ENCODE results near the gene LCT. TPM values are rescaled to one million over a fixed set of nuclear protein-coding genes. Genes with fewer than 3 reads are reported as not detected.
"Not testable (repeated sequence)": the region's sequence is repeated elsewhere in the genome, so short reads cannot be mapped to it uniquely, and the experiment has no call there.

LCT gene
- polyA plus RNA-seq, 4 donors: 0.03 TPM; not detected in 3

DNA sequence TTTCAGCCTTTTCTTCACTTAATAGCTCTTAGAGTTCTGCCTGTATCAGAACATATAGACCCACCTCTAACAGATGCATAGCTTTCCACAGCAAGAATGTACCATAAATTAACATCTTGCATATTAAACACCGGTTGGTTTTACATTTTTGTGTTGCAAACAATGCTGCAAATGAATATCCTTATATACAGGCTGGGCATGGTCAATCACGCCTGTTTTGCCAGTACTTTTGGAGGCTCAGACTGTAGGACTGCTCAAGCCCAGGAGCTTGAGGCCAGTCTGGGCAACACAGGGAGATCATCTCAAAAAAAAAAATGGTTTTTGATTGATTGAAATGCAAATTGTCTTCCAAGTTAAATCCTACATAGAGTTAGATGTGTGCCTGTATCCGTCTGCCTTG lies 1.5 kb upstream of the LCT start:
- DNase-seq (ENCODE audit: low read depth in 4 of 4, low spot score in 3 of 4): no peak

DNA sequence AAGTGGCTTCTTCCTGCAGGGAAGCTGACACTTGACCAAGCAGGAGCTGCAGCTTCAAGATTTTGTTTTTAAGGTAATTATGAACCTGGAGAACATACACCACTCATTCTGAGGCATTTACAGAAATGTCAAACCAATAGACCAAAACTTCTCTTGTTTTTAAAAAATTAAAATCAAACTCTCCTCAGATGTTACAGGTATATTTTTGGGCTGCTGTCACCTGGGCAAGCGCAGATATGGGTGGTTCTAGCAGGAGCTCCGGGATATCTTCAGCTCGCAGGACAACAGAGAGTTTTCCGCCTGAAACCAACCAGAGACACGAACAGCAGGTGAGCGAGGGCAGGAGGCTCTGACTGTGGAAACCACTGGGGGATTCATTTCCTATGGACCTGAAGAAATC lies 4.1 kb downstream of the LCT start:
- no peak for DNase-seq (ENCODE audit: low read depth in 4 of 4, low spot score in 3 of 4)

DNA sequence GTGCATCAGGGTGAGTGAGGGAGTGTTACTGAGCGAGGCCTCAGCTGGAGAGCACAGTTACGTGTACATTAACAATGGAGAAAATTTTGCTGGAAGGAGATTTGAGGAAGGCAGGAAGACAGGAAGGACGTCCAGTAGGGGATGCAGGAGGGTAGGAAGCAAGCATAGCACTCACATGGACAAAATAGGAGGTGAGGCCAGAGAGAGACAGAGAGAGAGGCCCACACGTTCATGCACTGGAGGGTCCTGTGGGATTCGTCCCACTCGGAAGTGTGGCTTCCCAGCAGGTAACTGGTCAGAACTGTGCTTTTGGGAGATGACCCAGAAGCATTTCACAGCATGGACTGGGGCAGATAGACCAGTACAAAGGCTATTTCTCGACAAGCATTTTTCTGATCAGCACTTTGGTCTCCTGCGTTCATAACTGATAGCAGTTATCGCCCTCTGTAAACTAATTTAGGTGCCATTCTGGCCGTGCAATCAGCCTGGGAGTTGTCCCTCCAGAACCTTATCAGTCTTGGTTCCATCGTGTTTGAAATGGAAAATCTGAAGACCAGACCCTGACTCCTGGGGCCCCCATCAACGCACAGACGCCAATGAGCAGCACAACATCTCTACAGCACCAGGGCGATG lies 5.7 kb downstream of the LCT start:
- no peak for DNase-seq (ENCODE audit: low read depth in 4 of 4, low spot score in 3 of 4)

DNA sequence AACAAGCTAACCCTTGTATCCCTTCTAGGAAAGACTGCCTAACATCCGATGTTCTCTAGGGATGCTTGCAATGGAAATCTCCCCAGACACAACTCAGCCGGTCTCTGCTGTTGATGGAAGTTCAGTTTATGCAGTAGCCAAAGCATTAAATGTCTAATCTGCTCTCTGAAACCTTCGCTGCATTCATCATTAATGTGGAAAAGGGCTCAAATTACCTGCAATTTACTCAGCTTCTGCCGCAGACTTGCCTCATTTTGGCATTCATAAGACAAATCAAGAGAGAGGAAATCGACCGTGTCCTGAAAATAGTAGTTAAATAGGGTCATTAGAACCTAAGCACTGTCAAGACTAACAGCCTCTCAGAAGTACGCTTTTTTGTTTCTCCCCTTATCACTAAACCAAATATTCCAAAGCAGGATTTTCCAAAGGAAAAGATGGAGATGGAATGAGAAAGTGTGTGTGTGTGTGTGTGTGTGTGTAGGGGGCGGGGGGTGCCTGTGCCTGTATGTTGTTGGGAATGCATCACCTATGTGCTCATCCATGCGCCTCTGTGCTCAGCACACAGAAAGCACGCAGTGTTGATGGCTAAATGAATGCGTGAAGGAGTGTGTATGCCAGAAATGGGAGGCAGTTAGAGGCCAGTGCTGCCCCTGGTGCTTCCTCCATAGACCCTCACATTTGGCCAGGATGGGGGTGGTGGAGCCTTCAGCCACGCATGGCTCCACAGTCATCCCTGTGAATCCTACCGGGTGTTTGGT lies 7.4 kb downstream of the LCT start:
- DNase-seq (ENCODE audit: low read depth in 4 of 4, low spot score in 3 of 4): no peak

DNA sequence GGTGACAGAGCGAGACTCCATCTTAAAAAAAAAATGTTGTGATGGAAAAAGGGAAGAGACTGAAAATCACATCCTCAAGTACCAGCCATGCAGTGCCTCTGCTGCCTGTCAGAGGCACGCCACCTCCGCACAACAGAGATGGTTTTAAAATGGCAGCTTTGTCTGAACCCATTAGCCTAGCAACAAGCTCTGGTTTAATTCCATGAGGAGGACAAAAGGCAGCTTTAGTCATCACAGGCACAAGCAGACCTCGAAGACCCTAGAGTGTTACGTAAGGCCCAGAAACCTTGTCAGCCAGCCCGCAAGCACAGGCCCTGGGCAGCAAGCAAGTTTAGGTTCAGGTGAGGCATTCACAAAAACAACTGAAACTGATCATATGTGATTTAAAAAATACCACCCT lies 10.4 kb downstream of the LCT start:
- no peak for DNase-seq (ENCODE audit: low read depth in 4 of 4, low spot score in 3 of 4)

DNA sequence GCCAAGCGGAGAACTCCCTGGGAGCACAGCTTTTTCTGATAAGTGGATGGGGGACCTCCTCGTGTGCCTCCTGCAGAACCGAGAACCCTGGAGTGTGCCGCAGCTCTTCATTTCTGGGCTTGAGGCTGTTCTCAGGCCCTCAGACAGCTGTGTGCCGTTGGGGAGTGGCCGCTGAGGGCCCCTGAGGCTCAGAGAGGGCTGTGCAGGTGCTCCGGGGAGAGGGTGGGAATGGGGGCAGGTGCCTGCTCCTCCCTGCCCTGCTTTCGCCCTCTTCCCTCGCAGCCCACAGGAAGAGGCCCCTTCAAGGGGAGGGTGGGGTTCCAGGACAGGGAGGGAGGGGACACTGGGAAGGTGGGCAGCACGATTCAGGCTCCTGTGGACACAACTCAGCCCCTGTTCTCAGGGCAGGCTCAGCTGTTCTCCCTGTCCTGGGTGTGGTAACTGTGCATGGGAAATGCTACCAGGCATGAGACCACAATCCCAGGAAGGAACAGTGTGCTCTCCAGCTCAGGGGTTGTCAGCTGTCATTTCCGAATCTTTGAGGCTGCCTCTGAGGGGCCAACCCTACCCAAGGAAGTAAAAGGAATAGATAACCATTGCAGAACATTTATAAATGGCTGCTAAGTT lies 11.3 kb downstream of the LCT start:
- no peak for DNase-seq (ENCODE audit: low read depth in 4 of 4, low spot score in 3 of 4)

DNA sequence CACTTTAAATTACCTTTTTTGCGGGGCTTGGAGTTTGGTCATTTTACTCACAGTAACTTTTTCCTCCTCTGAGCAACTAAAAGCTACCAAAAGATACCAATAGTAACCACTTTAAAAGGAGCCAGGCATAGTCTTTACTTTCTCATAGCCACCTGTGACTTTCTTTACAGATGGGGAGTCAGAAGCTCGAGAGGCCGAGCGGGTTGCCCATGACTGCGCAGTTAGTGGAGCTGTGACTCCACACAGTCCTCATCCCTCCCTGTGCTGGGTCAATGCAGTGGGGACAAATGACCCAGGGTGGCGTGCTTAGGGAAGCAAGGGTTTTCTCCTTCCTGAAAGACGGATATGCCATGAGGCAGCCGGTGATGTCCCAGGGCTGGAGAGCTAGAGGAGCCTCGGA lies 11.9 kb downstream of the LCT start:
- no peak for DNase-seq (ENCODE audit: low read depth in 4 of 4, low spot score in 3 of 4)

DNA sequence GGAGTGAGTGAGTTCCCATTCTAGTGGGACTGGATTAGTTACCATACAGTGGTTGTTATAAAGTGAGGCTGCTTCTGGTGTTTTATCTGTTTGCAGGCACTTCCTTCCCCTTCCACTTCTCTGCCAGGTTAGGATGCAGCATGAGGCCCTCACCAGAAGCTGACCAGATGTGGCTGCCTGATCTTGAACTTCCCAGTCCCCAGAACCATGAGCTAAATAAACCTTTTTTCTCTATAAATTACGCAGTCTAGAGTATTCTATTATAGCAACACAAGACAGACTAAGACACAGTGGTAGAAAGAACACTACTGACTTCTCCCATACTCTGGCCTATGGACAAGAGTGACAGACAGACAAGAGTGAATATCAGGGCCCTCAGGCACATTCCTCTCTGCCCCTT lies 14.1 kb downstream of the LCT start:
- DNase-seq (ENCODE audit: low read depth in 4 of 4, low spot score in 3 of 4): no peak

DNA sequence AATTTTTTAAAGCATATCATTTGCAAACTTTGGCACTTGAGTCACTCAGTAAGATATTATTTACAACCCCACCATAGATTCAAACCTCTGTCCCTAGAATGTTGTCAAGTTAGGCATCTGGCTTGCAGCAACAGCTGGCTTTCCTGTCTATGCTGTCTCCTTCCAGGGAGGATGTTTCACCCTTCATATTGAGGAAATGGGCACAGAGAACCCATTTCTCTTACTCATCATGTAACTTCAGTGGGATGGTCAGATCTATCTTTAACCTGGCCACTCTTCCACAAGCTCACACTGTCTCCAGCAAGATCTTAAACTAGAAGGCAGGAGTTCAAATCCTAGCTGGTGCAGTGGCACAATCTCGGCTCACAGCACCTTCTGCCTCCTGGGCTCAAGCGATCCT lies 15.8 kb downstream of the LCT start:
- DNase-seq (ENCODE audit: low read depth in 4 of 4, low spot score in 3 of 4): no peak

DNA sequence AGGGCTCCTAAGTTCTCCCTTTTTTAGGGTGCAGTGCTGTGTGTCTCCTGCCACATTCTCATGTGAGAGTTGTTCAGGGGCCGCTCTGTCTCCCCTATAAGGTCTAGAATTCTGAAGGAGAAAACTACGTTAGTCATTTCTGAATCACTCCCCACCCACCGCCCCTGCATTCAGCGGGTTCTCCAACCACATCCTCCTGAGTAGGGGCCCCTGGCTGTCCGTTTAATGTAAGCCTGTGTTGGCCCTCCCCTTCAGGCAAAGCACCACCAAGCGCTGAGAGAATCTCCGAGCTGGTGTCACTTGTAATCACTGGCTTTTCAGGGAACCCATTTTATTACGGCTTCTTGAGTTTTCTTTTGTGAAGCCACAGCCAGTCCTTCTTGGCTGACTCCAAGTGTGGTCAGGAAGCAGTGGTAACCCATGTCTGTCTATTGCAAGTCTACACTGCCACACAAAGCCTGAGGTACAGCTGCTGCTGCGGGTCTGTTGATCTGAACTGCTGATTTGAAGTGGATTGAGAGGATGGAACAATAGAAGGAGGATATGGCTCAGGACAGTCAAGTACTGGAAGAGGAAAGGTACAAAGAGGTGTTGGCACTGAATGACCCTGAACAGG lies 16.9 kb downstream of the LCT start:
- no peak for DNase-seq (ENCODE audit: low read depth in 4 of 4, low spot score in 3 of 4)

DNA sequence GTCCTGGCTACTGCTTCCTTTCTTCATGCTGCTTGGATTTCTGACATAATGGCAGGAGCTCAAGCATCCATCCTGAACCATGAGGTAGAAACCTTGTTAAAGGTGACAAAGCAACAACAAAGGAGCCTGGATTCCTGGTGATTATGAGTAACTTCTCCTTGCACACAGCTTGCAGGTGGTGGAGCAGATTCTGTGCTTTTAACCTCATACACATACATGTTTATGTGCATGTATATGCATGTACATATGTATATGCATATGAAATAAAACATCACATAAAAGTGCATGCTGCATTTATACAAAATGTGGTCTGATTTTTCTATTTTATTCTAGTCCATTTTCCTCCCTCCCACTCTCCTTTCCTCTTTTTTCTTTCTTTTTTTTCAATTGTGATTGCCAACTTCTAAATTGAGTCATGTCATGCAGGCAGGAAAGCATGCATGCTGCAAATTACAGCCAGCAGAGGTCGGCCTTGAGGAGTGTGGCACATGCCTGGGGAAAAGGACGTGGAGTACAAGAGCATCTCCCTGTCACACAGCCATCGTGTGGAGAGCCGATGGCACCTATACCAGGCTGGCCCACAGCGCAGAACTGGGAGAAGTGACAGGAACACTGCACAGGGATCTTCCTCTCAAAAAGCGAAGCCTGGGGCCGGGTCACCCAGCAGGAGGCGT lies 17.9 kb downstream of the LCT start:
- DNase-seq (ENCODE audit: low read depth in 4 of 4, low spot score in 3 of 4): no peak

DNA sequence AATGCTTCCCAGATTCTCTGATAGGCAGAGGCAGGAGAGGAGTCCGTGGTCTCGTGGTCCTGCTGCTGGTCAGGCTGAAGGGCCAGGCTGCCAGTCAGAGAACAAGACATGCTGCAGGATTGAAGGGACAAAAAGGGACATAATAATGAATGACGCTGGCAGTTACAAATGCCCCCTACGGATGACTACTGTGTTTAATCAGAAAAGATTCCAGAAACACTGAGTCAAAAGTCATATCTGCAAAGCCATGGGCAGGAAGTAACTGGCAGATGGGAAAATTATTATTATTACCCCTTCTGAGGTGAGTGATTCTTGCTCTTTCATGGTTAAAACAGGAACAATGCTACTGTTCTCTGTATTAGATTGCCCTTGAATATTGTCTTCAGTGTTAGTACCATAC lies 19.0 kb downstream of the LCT start:
- no peak for DNase-seq (ENCODE audit: low read depth in 4 of 4, low spot score in 3 of 4)

DNA sequence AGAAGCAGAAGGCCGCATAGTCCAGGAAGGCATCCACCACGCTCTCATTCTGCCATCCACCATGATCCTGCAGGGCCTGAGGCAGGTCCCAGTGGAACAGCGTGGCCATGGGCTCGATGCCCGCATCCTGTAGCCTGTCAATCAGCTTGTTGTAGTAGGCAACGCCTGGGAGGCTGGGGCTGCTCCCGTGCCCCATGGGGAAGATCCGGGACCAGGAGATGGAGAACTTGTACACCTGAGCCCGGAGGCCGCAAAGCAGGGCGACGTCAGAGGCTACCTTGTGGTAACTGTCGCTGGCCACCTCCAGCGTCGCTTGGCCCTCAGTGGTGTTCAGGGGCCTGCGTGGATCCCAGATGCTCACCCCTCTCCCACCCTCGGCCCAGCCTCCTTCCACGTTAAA lies 19.5 kb downstream of the LCT start:
- no peak for DNase-seq (ENCODE audit: low read depth in 4 of 4, low spot score in 3 of 4)

DNA sequence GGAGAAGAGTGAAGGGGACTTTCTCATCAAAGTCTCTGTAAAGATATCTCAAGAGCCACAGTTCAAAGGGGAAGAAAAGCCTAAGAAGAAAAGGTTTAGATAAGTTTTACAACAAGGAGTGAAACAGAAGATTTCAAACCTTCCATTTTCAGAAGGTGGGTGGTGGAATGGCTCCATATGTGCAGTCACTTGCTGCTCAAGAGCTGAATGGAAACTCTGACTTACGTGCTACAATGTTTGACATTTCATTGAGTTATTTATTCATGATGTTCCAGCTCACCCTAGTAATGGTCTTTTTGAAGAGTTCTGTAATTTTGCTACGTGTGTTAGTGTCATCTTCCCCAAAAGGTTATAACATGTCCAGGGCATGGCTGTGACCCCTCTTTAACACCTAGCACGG lies 21.7 kb downstream of the LCT start:
- DNase-seq (ENCODE audit: low read depth in 4 of 4, low spot score in 3 of 4): no peak

DNA sequence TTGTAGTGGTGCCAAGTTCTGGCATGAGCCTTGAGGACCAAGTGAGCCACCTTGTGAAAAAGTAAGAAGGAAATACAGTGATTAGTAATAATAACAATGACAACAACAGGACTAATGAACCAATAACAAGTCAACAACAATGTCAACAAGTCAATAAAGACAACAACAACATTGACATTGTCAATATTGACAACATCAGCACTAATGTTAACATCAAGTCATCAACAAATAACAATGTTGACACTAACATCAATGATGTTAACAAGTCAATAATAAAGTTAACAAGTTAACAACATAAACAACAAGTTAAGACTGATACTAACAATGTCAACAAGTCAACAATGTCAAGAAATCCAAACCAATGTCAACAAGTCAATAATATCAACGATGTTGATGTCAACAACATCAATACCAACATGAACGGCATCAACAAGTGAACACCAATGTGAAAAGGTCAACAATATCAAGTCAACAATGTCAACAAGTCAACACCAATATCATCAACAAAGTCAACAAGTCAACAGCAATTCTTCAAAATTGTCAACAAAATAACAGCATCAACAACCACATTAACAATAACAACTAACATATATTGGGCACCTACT lies 24.0 kb downstream of the LCT start:
- DNase-seq (ENCODE audit: low read depth in 4 of 4, low spot score in 3 of 4): no peak

DNA sequence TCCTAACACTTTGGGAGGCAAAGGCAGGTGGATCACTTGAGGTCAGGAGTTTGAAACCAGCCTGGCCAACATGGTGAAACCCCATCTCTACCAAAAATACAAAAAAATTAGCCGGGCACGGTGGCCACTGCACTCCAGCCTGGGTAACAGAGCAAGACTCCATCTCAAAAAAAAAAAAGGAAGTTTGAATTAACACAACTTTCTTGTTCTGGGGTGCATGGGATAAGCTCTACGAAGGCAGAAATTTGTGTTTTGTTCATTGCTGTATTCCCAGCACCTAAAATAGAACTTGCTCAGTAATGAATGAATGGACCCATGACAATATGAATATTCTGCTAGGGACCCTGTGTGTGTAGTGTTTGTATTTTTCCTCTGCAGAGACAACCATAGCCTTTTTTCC lies 29.1 kb downstream of the LCT start:
- DNase-seq (ENCODE audit: low read depth in 4 of 4, low spot score in 3 of 4): not testable (repeated sequence)

DNA sequence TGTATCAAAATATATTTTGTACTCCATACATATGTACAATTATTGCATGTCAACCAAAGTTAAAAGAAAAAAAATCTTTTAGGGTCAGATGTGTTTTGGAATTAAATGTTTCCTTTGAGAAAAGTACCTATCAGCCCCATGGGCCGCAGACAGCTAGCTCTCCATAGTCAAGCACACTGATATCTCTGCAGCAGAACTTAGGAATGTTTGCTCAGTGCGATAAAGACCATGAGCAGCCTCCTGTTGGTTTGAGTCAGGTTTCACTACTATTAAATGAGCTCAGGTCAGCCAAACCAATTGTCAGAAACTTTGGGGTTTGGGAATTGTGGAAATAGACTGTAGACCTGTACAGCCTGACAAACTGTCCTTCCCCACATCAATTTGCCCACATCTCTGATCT lies 33.7 kb downstream of the LCT start:
- DNase-seq (ENCODE audit: low read depth in 4 of 4, low spot score in 3 of 4): no peak

DNA sequence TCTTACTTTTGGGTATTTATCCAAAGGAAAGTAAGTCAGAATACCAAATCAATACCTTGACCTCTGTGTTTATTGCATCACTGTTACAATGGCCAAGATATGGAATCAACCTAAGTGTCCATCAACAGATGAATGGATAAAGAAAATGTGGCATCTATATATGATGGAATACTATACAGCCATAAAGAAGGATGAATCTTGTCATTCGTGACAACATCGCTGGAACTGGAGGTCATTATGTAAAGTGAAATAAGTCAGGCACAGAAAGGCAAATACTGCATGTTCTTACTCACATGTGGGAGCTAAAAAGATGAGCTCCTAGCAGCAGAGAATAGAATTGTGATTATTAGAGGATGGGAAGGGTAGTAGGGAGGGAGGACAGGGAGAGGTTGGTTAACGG lies 34.6 kb downstream of the LCT start:
- DNase-seq (ENCODE audit: low read depth in 4 of 4, low spot score in 3 of 4): no peak

DNA sequence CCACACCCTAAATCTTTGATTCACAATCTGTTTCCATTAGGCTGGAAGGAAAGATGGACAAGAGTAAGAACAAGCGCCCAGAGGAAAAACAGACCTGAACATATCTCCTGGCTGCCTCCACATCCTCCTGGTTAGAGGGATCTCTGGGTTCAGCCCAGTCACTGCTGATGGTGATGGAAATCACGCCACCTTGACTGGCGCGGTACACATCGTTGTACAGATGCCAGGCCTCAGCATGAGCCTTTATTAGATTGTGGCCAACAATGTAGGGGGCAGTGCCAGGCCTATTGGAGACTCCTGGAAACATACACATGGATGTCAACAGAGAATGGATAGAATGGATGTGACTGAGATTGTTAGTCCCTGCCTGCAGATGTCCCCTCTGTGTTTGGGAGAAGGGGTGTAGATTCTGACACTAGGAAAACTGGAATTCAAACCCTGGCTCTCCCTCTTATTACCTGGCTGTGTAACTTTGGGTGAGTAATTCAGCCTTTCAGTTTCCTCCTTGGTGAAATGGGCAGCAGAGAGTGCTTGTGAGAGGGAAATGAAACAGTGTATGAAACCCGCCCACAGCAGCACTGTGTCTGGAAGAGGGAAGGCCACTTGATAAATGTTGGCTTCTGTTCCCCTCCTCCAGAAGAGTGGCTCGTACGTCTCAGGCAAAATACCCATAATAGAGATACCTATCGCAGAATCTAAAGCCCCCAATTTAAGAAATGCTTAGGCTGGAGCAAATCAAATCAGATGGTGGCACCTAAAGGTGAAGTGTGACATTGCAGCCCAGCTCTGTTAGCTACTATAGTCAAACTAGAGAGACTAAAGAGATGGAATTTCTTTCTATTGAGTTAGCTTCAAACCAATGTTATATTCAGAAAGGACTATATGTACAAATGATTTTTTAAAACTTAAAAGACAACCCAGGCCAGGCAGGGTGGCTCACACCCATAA lies 36.2 kb downstream of the LCT start:
- no peak for DNase-seq (ENCODE audit: low read depth in 4 of 4, low spot score in 3 of 4)

DNA sequence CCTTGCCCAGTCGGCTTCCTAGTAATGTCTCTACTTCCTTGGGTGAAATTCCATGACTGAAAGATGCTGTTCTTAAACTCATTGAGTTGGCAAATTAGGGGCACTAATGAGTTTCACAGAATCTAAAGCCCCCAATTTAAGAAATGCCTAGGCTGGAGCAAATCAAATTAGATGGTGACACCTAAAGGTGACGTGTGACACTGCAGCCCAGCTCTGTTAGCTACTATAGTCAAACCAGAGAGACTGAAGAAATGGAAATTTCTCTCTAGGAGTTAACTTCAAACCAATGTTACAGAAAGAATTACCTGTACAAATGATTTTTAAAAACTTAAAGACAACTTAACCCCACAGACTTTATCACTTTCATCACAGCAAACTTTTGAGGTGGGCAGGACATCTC lies 37.2 kb downstream of the LCT start:
- DNase-seq (ENCODE audit: low read depth in 4 of 4, low spot score in 3 of 4): no peak
